Islet precursor cell (in vitro differentiated cells): ENCODE results near the gene DPYSL3.

Experiments used
- DNase-seq: peaks from one replicate; pipeline ENCODE4 v3.0.0-alpha.2; 2018

Gene DPYSL3

GRCh38 chr5:147361441-147362175 is 148.3 kb downstream of the DPYSL3 start:
- no peak for DNase-seq

GRCh38 chr5:147360816-147361215 is 149.1 kb downstream of the DPYSL3 start:
- DNase-seq, result no peak

GRCh38 chr5:147359581-147359980 is 150.3 kb downstream of the DPYSL3 start:
- DNase-seq, result no peak

GRCh38 chr5:147359101-147359500 is 150.8 kb downstream of the DPYSL3 start:
- DNase-seq, result no peak

GRCh38 chr5:147349241-147349640 is 160.6 kb downstream of the DPYSL3 start:
- no peak for DNase-seq

- no peak for DNase-seq
These were observed 161.4 kb downstream of the DPYSL3 start for GRCh38 chr5:147348451-147348850.

GRCh38 chr5:147348046-147348445 is 161.8 kb downstream of the DPYSL3 start:
- no peak for DNase-seq

GRCh38 chr5:147346006-147346561 is 163.8 kb downstream of the DPYSL3 start:
- DNase-seq, result no peak

- DNase-seq, result no peak
These were observed 165.0 kb downstream of the DPYSL3 start for GRCh38 chr5:147344861-147345260.

- no peak for DNase-seq
These were observed 168.5 kb downstream of the DPYSL3 start for GRCh38 chr5:147341345-147341744.

GRCh38 chr5:147340941-147341340 is 168.9 kb downstream of the DPYSL3 start:
- DNase-seq, result no peak
